IPS DF 6.9 (cell line): ENCODE data around the gene BTBD19.
"Not testable (repeated sequence)": the region's sequence is repeated elsewhere in the genome, so short reads cannot be mapped to it uniquely, and the experiment has no call there.

ENCODE experiments used
- DNase-seq: peaks from one replicate; pipeline ENCODE4 v3.0.0-alpha.2; 2013; ENCODE audit warnings: low read depth, low spot score
- H3K27ac ChIP-seq: one replicate; pipeline ENCODE4 v1.5.1; 2013; ENCODE audit warnings: low read length, control low read depth
- H3K27me3 ChIP-seq: 2 replicates; pipeline ENCODE4 v1.6.1; 2013; ENCODE audit warnings: mild to moderate bottlenecking, low read length; ENCODE audit not compliant: control insufficient read depth, insufficient read depth
- H3K36me3 ChIP-seq: 2 replicates; pipeline ENCODE4 v1.6.1; 2013; ENCODE audit warnings: low read length; ENCODE audit not compliant: control insufficient read depth, insufficient read depth
- H3K4me1 ChIP-seq: 2 replicates; pipeline ENCODE4 v1.6.1; 2013; ENCODE audit warnings: low read length; ENCODE audit not compliant: control insufficient read depth, insufficient read depth
- H3K4me3 ChIP-seq: 2 replicates; pipeline ENCODE4 v1.5.1; 2013; ENCODE audit warnings: mild to moderate bottlenecking, low read length
- H3K9me3 ChIP-seq: 2 replicates; pipeline ENCODE4 v1.6.1; 2013; ENCODE audit warnings: low read length, inconsistent platforms; ENCODE audit not compliant: control insufficient read depth, insufficient read depth
- WGBS: extraction: QIAGEN DNeasy Blood & Tissue Kit; methylation state at CpG from one replicate; pipeline ENCODE4 v1.1.7; 2013; ENCODE audit warnings: mixed read lengths, missing lambda C conversion rate; ENCODE audit not compliant: insufficient read length, insufficient coverage; 5-methylcytosine and 5-hydroxymethylcytosine counted together

BTBD19 gene

DNA sequence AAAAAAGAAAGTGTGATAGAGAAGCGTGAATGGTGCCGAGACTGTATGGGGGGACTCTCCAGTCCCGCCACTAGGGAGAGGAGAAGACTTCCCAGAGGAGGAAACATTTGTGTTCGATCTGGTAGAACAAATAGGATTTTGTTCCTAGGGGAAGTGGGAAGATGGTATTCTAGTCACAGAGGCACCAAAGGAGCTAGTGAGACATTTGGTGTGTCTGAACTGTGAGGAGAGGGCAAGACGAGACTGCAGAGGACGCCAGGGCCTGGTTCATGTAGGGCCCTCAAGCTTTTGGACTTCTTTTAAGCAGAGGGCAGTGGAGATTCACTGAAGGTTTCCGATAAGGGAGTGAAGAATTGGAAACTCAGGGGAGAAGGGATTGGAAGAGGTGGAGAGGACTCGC, 2.9 kb downstream of the BTBD19 start:
- Histone ChIP-seq H3K4me1 (peaks cover 19% of the 10 kb centered on the region), H3K9me3 (no peaks in the 10 kb centered on the region), H3K36me3 (no peaks in the 10 kb centered on the region; the same call in 1 of the 2 replicates), H3K4me3 (no peak overlapping the region), H3K27ac (no peak overlapping the region), H3K27me3 (no peaks in the 10 kb centered on the region)
- no CpG with 5 or more reads among the region's 8 CpGs for WGBS
- no peak for DNase-seq

DNA sequence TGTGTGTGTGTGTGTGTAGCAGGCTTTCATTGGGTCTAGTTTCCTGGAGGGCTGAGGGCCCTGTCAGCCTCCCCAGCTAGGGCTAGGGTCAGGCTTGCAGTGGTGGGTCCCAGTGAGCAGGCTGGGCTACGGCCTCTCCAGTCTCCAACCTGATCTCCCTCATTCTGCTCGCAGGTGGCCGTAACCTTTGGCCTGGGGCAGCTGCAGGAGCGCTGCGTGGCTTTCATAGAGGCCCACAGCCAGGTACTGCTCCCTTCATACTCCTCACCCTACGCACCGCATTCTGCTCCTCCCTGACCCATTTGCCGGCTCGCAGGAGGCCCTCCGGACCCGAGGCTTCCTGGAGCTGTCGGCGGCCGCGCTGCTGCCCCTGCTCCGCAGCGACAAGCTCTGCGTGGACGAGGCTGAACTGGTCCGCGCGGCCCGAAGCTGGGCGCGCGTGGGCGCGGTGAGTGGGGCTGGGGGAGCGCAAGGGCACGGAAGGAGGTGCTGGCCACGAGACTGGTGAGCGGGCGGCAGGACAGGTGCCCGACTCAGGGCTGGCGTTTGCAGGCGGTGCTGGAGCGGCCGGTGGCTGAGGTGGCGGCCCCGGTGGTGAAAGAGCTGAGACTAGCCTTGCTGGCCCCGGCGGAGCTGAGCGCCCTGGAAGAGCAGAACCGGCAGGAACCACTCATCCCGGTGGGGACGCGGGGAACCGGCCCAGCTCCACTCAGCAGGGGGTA, 4.7 kb downstream of the BTBD19 start:
- Histone ChIP-seq H3K36me3 (no peaks in the 10 kb centered on the region), H3K27ac (no peak overlapping the region), H3K4me3 (peak overlapping the region; percentile 40; the same call in 1 of the 2 replicates), H3K4me1 (peaks cover 11% of the 10 kb centered on the region), H3K27me3 (no peaks in the 10 kb centered on the region), H3K9me3 (no peaks in the 10 kb centered on the region)
- no CpG with 5 or more reads among the region's 48 CpGs for WGBS
- DNase-seq, result no peak

DNA sequence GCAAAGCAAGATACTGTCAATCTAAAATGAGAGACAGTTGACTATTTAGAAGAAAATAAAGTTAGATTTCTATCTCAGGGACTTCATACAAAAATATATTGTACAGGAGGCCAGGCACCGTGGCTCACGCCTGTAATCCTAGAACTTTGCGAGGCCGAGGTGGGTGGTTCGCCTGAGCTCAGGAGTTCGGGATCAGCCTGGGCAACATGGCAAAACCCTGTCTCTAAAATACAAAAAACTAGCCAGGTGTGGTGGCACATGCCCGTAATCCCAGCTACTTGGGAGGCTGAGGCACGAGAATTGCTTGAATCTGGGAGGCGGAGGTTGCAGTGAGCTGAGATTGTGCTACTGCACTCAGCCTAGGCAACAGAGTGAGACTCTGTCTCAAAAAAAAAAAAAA, 7.6 kb downstream of the BTBD19 start:
- H3K9me3 ChIP-seq, H3K4me3 ChIP-seq, H3K36me3 ChIP-seq, H3K4me1 ChIP-seq, H3K27ac ChIP-seq, DNase-seq, H3K27me3 ChIP-seq: not testable (repeated sequence)
- no CpG with 5 or more reads among the region's 9 CpGs for WGBS

DNA sequence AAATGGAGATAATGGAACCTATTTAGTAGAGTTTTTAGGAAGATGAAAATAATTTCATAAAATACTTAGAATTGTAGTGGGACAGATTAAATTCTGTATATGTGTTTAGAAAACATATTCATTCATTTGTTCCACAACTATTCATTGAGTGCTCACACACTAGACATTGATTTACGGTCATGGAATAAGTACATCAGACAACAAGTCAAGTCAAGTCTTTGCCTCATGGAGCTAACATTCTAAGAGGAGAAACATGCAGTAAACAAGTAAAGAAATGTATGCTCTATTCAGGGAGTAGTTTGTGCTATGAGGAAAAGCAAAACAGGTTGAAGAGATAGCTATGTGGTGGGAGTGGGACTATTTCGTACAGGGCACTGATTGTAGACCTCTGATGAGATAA, 9.0 kb downstream of the BTBD19 start:
- no CpG with 5 or more reads among the region's 2 CpGs for WGBS
- peaks cover 2% of the 10 kb centered on the region for H3K4me1 ChIP-seq

DNA sequence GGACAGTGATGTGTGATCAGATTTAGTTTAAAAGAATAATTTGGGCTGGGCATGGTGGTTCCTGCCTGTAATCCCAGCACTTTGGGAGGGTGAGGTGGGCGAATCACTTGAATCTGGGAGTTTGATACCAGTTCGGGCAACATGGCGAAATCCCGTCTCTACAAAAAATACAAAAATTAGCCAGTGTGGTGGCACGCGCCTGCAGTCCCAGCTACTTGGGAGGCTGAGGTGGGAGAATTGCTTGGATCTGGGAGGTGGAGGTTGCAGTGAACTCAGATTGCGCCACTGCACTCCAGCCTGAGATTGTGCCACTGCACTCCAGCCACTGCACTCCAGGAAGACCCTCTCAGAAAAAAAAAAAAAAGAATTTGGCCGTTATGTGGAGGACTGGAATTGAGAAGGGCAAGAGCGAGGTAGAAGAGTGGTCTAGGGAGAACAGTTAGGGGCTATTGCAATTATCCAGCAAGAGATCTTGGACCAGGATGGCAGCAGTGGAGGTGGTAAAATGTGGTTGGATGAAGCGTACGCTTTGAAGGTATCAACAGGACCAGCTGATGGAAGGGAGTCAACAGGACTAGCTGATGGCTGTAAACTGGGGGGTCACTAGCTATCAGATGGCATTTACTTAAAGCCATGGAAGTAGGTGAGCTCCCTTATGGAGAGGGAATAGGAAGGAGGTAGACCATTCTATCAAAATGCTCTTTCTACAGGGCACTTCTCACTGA, 9.6 kb downstream of the BTBD19 start:
- no peaks in the 10 kb centered on the region for H3K27me3 ChIP-seq
- H3K36me3 ChIP-seq, result no peaks in the 10 kb centered on the region
- H3K9me3 ChIP-seq, result no peaks in the 10 kb centered on the region
- peaks cover 2% of the 10 kb centered on the region for H3K4me1 ChIP-seq
- H3K27ac ChIP-seq, result no peak overlapping the region
- WGBS, result no CpG with 5 or more reads among the region's 11 CpGs
- no peak for DNase-seq
- H3K4me3 ChIP-seq, result no peak overlapping the region

More for the DNA sequence above, 9.0 kb downstream of the BTBD19 start:
- H3K9me3 ChIP-seq, result no peaks in the 10 kb centered on the region
- no peaks in the 10 kb centered on the region for H3K27me3 ChIP-seq
- H3K4me3 ChIP-seq, result no peak overlapping the region
- H3K27ac ChIP-seq, result no peak overlapping the region
- no peaks in the 10 kb centered on the region for H3K36me3 ChIP-seq
- no peak for DNase-seq

DNA sequence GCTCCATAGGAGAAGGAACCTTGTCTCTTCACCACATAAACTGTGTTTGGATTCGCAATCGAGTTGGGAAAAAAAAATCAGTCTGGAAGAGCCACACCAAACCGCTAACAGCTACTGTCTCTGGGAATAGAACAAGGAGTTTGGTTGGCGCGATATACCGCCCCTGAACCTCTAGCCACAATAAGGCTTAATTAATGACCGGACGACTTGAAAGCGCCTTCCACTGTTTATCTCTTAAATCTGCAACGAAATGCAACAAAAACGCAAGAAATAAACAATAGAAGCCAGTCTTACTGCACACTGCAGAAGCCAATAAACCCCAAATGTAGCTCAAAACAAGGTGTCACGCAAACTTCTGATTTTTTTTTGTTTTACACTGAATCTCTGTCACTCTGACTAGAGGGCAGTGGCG, 10.9 kb downstream of the BTBD19 start:
- WGBS, result no CpG with 5 or more reads among the region's 13 CpGs
- Histone ChIP-seq H3K36me3 (no peaks in the 10 kb centered on the region), H3K27me3 (no peaks in the 10 kb centered on the region), H3K9me3 (no peaks in the 10 kb centered on the region), H3K27ac (no peak overlapping the region), H3K4me3 (no peak overlapping the region; the same call in 1 of the 2 replicates), H3K4me1 (no peaks in the 10 kb centered on the region; the same call in 1 of the 2 replicates)
- no peak for DNase-seq

DNA sequence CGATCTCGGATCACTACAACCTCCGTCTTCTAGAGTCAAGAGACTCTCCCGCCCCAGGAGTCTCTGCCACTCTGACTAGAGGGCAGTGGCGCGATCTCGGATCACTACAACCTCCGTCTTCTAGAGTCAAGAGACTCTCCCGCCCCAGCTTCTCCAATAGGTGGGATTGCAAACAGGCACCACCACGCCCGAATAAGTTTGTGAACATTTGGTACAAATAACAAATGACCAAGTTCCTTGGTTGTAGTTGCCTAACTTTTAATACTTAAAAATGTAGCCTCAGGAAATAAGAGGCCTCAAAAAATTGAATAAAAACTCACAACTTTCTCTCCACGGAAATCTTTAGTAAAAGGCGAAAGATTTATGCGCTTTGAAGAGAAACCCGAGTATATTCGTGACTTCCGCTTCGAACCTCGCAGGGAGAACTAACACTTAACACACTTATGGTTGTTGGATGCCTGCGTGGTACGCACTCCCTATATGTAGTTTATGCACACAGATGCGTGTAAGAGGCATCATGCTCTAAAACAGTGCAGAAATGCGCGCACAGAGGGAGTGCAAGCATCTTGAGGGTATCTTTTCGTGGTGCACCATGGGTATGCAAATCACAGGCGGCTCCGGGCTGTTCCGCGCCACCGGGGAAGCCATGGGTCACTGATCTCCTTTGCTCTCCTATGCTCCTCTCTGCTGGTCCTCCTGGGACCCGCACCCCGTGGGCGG, 11.4 kb downstream of the BTBD19 start:
- Histone ChIP-seq H3K27ac (no peak overlapping the region), H3K36me3 (no peaks in the 10 kb centered on the region), H3K9me3 (no peaks in the 10 kb centered on the region), H3K4me3 (peak overlapping the region; percentile 60; the same call in 1 of the 2 replicates), H3K4me1 (no peaks in the 10 kb centered on the region; the same call in 1 of the 2 replicates), H3K27me3 (no peaks in the 10 kb centered on the region)
- peak; percentile 66 for DNase-seq
- WGBS, result no CpG with 5 or more reads among the region's 33 CpGs

DNA sequence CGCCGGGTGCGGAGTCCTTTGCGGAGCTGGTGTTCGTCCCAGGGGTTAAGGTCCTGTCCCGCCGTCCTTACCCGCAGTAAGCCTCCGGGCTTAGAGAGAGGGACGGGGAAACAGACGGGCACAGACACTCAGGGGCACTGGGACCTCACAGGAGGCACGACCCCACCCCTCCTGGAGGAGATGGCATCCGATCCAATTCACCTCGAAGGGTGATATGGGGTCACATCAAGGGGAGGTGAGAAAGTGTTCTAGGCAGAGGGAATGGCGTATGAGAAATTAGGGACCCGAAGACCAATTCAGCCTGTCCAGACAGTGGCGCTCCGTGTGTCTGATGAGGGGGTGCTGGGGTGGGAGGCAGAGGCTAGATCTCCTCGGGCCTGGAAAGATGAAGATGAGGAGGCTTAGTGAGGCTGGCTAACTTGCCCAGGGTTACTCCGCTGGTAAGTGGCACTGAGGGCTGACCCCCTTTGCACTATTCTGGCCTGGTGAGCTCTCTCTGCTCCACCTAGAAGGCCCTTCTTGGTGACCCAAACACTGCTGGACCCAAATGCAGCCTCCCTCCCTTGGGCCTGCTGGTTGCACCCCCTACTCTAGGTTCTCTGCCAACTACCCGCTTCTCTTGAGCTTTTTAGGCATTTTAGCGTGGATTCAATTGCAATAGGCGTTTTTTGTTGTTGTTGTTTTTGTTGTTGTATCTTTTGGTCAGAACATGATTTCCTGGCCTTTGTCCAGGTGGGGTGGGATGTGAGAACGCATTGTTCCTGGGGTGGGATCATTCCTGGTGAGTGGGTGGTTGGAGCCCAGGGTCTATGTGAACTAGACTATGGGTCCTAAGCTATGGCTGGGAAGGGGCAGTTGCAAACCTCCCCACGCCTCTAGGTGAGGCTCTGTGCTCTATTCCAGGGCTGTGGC, 12.3 kb downstream of the BTBD19 start:
- peak overlapping the region; percentile 60; the same call in 1 of the 2 replicates for H3K4me3 ChIP-seq
- DNase-seq, result no peak
- no peak overlapping the region for H3K27ac ChIP-seq
- H3K36me3 ChIP-seq, result no peaks in the 10 kb centered on the region
- H3K9me3 ChIP-seq, result no peaks in the 10 kb centered on the region
- H3K27me3 ChIP-seq, result no peaks in the 10 kb centered on the region
- WGBS, result no CpG with 5 or more reads among the region's 25 CpGs
- H3K4me1 ChIP-seq, result no peaks in the 10 kb centered on the region; the same call in 1 of the 2 replicates

DNA sequence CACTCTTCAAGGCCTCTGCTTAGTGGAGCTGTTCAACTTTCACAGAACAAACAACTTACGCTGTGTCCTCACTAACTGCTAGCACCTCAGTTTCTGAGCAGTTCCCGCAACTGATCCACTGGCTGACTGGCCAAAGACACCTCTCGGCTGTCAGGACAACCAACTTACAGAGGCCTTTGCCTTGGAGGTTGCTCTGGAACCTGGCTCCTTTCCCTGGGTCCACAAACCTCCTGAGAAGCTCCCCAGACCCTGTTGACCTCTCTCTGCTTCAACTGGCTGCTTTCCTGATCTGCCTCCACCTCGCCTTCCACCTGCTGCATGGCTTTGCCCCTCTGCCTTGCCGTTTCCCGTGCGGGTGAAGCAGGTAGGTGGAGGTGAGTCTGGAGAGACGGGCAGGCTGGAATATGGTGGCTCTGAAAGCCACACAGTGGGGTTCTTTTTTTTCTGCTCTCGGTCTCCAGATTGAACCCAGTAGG, 13.0 kb downstream of the BTBD19 start:
- DNase-seq, result no peak
- H3K9me3 ChIP-seq, result no peaks in the 10 kb centered on the region
- no CpG with 5 or more reads among the region's 9 CpGs for WGBS
- H3K36me3 ChIP-seq, result no peaks in the 10 kb centered on the region
- H3K27me3 ChIP-seq, result no peaks in the 10 kb centered on the region
- H3K4me1 ChIP-seq, result no peaks in the 10 kb centered on the region; the same call in 1 of the 2 replicates
- H3K27ac ChIP-seq, result no peak overlapping the region
- no peak overlapping the region for H3K4me3 ChIP-seq
